HL-60 (cell line): ENCODE results near the gene KIAA0825.

Experiments
- POLR2AphosphoS5 ChIP-seq: IDR thresholded peaks from 2 replicates; pipeline ENCODE4 v1.6.1; 2012; ENCODE audit warnings: low read depth
- SPI1 ChIP-seq: IDR thresholded peaks from 2 replicates; pipeline ENCODE4 v1.6.1; 2012; ENCODE audit warnings: low read depth, mild to moderate bottlenecking, borderline replicate concordance
- TF ChIP-seq, protein P1 (sequence below): IDR thresholded peaks from one replicate; pipeline ENCODE4 v1.5.1; 2011; ENCODE audit warnings: low read length, control low read depth, inconsistent platforms; ENCODE audit not compliant: insufficient read depth

- TF ChIP-seq, protein P1, sequence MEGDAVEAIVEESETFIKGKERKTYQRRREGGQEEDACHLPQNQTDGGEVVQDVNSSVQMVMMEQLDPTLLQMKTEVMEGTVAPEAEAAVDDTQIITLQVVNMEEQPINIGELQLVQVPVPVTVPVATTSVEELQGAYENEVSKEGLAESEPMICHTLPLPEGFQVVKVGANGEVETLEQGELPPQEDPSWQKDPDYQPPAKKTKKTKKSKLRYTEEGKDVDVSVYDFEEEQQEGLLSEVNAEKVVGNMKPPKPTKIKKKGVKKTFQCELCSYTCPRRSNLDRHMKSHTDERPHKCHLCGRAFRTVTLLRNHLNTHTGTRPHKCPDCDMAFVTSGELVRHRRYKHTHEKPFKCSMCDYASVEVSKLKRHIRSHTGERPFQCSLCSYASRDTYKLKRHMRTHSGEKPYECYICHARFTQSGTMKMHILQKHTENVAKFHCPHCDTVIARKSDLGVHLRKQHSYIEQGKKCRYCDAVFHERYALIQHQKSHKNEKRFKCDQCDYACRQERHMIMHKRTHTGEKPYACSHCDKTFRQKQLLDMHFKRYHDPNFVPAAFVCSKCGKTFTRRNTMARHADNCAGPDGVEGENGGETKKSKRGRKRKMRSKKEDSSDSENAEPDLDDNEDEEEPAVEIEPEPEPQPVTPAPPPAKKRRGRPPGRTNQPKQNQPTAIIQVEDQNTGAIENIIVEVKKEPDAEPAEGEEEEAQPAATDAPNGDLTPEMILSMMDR: no peak
- TF ChIP-seq POLR2AphosphoS5 (no peak), SPI1 (no peak)
Observed at GRCh38 chr5:94228791-94229190, 389.6 kb downstream of the KIAA0825 start.
